Activated T-helper 9 cell treated with anti-CD3 and anti-CD28 coated beads, Interleukin-2, amount 50 U/mL, for 16 hours (primary cell): ENCODE measurements around the gene RABAC1.
"Not testable (repeated sequence)": the region's sequence is repeated elsewhere in the genome, so short reads cannot be mapped to it uniquely, and the experiment has no call there.

Experiments used
- DNase-seq: peaks from one replicate; pipeline ENCODE4 v3.0.0-alpha.2; 2020; ENCODE audit warnings: low read depth

RABAC1 gene, protein sequence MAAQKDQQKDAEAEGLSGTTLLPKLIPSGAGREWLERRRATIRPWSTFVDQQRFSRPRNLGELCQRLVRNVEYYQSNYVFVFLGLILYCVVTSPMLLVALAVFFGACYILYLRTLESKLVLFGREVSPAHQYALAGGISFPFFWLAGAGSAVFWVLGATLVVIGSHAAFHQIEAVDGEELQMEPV

DNA sequence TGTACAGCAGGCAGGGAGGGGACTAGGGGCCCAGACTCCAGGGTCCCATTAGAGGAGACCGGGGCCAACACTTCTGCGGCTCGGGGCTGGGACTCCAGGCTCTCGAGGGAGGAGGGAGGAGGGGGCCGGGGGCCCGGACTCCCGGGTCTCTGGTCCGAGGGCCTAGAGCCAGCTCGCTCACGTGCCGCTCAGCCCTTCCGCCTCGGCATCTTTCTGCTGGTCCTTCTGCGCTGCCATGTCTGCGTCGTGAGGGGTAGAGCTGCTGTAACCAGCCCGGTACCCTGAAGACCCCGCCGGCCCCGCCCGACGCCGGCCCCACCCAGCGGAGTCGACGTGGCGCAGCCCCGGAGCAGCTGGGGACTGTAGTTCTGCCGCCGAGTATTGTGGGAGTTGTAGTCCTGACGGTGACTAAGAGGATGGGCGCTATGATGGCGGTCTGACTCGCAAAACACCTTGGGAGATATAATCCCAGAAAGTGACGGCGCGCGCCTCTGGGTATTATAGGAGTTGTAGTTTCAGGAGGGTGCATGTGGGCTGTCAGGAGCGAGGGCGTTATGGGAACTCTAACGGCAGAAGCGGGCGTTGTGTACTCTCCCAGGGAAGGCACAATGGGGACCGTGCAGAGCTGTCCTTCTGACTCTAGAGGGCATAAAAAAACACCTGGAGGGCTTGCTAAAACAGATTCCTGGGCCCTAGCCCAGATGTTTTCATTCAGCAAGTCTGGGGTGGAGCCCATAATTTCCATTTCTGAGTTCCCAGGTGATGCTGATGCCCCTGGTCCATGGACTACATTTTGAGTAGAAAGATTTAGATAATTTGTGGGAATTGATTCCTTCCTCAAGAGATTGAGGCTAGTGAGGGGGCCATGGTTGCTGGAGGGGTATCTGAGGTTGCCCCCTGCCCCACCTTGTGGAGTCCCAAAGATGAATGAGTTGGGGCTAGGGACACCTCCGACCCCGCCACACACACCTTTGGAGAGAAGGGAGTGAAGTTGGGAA is at the start of gene RABAC1:
Gene RABAC1, minus strand, starts transcription at position 266 of the 998 bp plus-strand sequence. Its CDS starts 29 bp downstream, at position 237.
- peak; percentile 79 for DNase-seq

DNA sequence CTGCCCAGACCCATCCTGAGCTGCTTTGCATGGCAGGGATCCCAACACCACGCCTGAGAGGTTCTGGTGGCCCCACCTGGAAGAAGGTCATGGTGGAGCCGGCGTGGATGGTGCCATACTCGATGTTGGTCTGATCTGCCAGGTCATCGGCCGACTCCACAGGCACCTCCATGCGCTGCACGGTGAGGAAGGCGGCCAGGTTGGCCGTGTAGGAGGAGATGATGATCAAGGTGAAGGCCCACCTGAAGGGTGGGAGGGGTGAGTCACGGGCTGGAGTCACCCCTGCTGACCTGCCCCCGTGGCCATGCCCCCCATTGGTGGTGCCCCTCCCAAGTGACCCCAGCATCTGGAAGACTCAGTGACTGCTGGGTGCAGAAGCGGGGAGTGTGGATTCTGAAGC is 47.4 kb upstream of the RABAC1 start:
- no peak for DNase-seq

DNA sequence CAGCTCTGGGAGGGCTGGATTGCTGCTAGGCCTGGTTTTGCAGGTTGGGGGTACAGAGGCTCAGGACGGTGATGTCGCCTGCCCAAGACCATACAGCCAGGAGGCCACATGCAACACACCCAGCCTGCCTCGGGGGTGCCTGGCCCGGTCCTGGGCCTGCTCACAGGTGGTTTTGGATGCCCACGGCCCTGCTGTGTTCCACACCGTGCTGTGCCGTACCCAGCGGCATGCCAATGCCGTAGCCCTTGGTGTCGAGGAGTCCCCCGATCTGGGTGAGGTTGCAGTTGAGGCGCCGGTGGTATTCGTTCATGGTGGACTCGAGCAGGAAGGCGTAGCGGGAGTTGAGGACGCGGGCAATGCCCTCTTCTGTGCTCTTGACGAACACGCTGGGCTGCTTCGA is 46.4 kb upstream of the RABAC1 start:
- no peak for DNase-seq

DNA sequence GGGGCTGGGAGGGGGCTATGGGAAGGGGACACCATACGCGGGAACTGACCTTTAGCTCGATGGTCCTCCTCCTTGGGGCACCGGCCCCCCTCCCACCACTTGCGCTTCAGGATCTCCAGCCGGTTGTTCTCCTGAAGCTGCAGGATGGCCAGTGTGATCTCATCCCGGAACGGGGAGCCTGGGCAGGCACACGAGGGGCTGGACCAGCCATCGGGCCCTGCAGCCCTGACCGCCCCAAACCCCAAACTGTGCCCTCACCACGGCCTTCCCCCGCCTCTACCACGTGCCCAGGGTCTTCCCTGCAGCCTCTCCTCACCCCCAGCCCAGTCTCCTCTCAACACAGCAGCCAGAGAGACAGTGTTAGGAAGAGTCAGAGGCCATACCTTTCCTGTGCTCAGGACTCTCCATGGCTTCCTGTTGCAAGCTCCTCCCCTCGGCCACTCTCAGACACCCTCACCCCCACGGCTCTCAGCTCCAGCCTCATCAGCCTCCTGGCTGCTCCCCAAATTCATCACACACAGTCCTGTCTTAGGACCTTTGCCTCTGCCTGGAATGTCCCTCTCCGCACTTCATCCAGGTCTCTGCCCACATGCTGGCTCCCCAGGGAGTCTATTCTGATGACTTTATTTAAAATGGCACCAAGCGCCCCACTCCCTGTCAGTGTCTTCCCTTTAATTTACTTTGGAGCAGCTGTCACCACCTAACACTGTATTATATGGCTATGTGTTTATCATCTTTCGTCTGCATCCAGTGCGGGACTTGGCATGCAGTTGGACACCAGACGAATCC is 44.6 kb upstream of the RABAC1 start:
- no peak for DNase-seq

DNA sequence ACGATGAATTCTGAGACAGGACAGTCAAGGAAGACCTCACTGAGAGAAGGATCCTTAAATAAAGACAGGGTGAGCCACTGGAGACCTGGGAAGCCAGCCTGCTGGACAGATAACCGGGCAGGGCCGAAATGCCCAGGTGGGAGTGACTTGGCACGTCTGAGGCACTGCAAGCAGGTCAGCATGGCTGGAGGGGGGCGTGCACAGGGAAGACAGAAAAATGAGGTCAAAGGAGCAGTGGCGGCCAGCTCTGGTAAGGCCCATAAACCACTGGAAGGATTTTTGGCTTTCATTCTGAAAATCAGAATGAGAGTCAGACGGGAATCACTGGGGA is 40.7 kb upstream of the RABAC1 start:
- DNase-seq = no peak

DNA sequence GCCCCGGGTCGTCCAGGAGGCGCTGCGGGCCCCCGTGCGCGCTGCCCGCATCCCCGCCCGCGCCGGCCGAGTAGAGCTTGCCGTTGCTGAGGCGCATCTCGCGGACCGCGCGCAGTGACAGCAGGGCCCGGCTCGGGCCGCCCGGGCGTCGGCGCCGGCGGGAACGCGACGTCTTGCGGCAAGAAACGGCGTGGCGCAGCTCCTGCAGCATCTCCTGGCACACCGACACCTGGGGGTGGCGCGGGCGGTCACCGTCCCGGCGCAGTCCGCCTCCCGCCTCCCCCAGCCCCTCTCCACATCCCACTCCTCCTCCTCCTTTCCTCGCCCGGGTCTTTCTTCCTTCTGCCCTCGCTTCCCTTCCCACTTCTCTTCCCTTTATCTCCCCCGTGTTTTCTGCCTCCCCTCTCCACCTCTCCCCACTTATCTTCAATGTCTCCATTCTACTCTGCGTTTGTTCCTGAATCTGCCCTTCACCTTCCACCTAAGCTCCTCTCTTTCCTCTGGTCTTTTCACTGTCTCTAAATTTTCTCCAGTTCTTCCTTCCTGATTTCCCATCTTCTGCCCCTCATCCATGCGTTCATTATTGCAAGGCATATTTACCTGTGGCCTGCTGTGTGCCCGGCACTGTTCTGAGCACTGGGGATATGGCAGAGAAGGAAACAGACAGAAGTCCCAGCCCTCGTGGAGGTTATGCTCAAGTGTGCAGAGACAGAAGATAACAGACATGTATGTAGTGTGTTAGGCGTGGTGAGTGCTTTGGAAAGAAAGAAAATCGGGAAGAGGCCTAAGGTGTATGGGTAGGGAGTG is 40.2 kb upstream of the RABAC1 start:
- no peak for DNase-seq

DNA sequence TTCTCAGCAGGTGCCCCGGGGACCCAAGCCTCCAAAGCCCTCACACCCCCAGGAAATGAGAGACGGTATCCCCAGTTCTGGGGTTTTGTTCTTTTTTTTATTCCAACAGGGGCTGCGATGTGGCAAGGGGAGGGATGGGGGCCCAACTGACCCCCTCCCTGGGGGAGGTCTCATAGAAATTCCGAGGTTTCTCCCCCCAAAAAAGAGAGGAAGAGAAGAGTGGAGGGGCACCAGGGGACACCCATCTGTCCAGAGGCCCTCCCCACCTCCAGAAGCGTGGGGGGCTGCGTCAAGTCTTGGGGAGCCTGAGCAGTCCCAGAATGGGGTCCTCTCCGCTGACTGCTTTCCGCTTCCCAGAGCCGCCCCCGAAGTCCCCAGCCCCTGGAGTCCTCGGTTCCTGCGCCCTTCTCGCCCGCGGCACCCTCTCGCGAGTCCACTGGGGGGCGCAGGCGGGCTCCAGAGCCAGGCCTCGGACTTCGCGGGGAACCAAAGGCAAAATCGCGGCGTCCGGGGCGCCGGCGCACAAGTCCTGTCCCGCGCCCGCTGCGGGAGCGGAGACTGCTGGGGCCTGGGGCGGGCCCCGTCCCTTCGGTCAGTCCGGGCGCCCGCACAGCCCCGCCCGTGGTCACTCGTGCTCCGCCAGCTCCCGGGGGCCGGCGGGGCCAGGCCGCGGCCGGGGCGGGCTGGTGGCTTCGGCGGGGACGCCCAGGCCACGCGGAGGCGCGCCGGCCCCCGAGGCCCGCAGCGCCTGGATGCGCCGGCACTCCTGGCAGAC is 39.3 kb upstream of the RABAC1 start:
- DNase-seq = no peak

DNA sequence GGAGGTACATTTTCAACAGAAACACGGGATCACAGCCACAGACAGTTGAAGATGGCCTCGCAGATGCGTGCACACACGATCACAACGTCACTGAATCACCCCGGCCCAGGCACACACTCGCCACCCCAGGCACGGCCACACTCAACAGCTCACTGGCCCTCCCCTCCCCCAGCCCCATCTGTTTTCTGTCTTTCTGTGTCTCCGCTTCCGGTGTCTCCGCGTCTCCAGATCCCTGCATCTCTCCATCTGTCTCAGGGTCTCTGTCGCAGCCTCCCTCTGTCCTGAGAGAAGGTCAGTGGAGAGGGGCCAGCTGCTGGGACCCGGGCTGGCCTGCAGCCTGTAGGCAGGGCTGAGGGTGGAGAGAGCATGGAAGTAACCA is 38.7 kb upstream of the RABAC1 start:
- no peak for DNase-seq

DNA sequence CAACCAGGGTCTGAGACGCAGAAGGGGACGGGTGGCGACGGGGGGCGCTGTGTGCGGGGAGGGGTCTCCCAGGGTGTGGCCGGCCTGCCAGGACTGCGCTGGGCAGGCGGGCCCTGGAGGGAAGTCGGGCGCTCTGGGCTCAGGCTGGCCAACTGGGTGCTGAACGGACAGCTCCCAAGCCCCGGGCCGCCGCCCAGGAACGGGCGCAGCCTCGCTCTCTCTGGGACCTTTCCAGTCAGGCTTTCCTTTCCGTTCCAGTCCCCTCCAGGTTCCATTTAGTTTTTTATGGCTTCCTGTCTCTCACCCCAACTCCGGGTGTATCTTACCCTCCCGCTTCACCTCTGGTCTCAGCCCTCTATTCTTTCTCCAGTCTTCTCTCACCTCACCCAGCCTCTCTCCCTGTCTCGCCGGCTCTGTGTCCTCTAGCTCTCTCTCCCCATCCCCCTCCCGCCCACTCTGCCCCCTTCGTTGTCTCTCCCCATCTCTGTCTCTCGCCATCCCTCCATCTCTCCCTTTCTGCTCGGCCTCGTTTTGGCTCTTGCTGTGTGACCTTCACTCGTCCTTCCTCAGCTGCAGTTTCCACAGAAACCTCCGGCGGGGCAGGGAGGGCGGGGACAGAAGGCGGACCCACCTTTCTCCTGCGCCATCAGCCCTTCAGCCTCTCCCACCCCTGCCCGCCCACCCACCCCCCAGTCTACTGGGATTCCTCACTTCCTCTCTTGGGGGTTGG is 38.2 kb upstream of the RABAC1 start:
- DNase-seq = no peak

DNA sequence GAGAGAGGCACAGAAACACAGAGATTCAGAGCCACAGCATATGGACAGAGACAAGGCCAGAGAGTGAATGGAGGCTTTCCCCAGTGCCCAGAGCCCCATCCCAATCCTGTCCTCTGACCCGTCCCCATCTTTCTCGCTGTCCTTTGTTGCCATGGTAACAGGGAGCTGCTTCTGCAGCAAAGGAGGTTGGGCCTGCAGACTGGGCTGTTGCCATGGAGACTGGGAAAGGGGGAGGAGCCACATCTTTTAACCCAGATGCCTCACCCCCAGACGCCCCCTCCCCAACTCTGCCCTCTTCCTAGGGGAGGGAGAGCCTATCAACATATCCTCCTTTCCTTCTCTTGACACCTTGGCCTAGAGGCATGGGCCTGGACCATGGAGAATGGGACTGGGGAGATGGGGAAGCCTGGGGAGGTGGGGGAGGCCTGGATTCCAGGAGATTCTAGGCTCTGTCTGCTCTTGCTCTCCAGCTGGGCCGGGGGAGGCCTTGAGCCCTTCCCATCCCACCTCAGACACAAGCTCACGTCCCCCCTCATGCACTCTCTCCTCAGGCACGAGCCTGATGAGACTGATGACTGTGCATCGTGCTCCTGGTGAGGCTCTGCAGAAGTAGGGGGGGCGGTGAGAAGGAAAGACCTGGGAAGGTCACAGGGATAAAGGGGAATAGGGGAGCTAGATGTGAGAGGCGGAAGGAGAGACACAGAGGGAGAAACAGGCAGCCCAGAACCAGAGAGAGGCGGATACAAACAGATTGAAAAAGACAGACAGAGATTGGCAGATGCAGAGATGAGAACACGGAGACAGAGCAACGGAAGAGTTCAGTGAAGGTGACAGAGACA is 37.1 kb upstream of the RABAC1 start:
- no peak for DNase-seq

DNA sequence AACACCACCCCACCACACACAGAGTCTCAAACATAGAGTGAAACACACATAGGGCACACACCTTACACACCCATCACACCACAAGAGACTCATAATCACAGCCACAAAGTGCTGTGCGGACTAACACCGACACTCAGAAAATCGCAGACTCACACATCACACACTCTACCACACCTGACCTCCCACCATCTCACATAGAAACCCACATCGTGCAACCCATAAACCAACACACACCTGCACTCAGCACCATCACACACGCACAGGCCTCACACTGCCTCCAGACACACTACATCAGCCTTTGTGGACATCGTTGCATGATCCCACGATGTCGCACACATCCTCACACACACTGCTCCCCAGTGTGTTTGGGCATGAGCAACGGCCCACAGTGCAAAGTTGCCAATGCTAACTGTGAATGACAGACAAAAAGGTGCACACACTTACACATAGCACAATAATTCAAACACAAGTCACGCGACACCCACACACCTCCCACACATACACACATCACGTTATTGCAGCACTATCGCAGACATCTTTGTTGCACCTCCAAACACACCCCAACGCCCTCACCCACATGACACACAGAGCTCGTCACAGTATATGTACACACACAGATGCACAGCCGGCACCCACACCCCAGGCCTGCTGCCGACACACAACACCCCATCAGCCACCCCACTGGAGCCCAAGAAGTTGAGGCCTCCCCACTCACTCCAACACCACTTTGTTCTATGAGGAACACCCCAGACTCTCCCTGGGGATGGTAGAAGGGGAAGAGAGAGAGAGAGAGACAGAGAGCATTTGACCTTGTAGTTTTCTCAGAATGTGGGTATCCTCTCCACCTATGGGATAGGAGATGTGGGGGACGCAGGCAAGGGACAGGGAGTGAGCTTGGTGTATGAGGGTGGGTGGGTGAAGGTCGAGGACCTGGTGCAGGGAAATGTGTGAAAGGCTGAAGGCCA is 36.2 kb upstream of the RABAC1 start:
- DNase-seq = no peak

DNA sequence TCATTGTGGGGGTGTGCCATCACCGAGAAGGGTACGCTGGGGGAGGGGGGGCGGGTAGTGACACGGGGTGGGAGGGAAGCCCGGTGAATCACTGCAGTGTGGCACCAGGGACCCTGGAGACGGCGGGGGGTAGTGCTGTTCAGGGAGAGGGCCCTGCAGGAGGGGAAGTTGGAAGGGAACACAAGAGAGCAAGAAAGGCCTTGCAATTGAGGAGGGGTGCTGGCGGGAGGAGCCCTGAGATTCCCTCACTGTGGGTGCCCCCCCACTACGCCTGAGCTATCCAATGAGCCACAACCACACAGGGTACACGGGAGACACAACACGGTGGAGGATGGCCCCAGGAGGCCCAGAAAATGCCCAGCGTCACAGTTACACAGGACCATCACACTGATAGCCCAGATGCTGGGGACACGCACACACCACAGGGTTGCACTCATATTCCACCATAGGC is 35.4 kb upstream of the RABAC1 start:
- no peak for DNase-seq

DNA sequence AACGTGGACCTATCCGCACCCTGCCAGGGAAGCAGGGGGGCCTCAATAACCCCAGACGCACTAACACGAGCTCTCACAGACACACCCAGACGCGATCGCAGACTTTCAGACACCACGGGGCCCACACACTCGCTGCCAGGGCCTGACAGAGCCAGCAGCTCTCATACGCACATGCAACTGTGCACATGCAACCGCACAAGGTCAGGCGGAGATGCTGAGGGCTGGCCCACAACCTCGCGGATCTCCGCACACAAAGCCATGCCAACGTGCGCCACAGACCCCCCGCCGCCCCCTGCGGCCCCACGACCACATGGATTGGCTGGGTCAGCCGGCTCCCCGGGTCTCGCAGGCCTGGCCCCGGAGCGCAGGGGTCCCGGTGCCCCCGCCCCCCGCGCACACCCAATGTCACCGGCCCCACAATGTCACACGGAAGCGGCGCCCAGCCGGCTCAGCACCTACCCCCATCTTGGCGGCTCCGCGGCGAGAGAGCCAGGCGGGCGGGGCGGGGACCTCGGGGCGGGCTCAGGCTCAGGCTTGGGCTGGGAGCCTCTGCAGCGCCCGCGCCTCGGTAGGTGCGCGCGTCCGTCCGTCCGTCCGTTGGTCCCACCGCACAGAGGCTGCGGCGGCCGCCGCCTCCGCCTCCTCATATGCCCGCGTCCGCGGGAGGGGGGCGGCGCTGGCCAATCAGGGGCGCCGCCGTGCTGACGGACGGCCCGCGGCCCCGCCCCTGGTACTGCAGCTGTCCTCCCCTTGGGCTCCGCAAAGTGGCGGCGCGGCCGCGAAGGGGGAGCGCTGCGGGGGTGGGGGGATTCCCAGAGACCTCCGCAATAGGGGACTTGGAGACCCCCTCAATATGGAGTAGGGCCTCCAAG is 34.7 kb upstream of the RABAC1 start, which contains the start of gene ATP1A3:
Gene ATP1A3, minus strand, starts transcription at position 619 of the 872 bp plus-strand sequence. Its CDS starts 154 bp downstream, at position 465.
- DNase-seq = peak; percentile 41

DNA sequence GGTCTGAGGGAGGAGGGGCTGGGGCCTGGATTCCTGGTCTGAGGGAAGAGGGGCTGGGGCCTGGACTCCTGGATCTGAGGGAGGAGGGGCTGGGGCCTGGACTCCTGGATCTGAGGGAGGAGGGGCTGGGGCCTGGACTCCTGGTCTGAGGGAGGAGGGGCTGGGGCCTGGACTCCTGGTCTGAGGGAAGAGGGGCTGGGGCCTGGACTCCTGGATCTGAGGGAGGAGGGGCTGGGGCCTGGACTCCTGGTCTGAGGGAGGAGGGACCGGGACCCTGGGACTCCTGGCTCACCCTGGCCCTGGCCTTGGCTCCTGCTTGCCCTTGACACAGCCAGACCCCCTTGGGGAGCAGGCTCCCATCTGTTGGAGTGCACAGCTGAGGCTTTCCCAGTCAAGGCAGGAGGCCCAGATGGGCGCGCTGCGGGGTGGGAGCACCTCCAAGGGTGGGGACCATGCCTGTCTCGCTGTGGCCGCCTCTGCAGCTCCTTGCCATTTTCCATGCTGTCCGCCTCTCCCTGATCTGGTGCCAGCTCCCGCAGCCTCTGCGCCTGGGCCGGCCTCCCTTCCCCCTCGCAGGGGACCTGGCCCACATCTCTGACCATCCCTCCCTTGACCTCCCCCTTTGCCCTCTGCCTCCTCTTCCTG is 32.9 kb upstream of the RABAC1 start:
- not testable (repeated sequence) for DNase-seq

DNA sequence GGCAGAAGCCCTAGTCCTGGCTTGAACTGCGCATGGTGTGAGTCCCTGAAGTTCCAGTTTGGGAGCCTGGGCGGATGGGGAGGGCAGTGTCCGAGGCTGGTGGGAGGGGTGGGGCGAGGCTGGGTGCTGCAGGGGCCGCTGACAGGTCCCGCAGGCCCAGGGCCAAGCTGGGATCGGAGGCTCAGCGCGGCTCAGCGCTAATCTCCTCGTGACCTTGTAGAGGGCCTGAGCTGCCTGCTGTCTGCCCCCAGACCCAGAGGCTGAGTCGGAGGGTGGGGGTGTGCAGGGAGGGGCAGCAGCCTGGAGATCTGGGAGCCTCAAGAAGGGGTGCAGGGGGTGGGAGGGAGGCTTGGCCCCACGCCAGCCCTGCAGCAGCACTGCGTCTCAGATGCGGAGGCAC is 31.9 kb upstream of the RABAC1 start:
- no peak for DNase-seq

DNA sequence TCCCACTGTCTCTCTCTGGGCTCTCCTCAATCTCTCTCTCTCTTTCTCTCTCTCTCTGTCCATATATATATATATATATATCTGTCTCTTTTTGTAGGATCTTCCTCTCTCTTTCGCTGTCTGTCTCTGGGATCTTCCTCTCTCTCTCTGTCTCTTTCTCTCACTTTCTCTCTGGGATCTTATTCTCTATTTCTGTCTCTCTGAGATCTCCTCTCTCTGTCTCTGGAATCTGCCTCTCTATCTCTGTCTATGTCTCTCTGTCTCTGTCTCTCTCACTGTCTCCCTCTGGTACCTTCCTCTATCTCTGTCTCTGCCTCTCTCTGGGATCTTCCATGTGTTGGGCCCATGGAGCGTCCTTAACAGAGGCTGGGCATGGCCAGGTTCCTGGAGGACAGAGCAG is 31.5 kb upstream of the RABAC1 start:
- no peak for DNase-seq

DNA sequence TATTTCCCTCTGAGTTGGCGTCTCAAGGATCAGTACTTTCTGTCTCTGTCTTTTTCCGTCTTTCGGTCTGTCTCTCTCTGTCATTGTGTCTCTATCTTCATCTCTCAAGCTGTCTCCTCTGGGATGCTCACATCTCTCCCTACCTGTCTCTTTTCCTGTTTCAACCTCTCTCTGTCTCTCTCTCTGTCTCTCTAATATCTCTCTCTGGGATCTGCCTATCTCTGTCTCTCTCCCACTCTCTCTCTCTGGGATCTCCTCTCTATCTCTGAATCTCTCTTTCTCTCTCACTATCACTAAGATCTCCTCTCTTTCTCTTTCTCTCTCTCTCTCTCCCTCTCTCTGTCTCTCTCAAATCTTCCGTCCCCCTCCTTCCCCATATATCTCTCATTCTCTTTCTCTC is 30.9 kb upstream of the RABAC1 start:
- no peak for DNase-seq
